ENCODE measurements around the gene TNIK.

The TNIK gene

GRCh38 chr3:171116365-171116764 lies 343.8 kb downstream of the TNIK start:
- no peaks in the 10 kb centered on the region for H3K4me1 ChIP-seq (ENCODE audit: control insufficient read depth, insufficient read depth, low read depth, low read length)
- no peak overlapping the region for H2BK15ac ChIP-seq (ENCODE audit: low read depth, poor library complexity, severe bottlenecking)
- H3K36me3 ChIP-seq (ENCODE audit: control insufficient read depth in 1 of 2, insufficient read depth in 2 of 2, low read depth in 1 of 2, low read length in 2 of 2): peaks cover 0 to 9% of the 10 kb centered on the region in 2 experiments
- no peak overlapping the region for H2BK12ac ChIP-seq (ENCODE audit: low read length in 2 of 2)
- H3K27me3 ChIP-seq (ENCODE audit: control insufficient read depth in 1 of 2, insufficient read depth in 1 of 2, low read length in 2 of 2): no peaks in the 10 kb centered on the region
- H4K91ac ChIP-seq (ENCODE audit: low read length): no peak overlapping the region
- H3K14ac ChIP-seq (ENCODE audit: low read length in 2 of 2): no peak overlapping the region
- no peak overlapping the region for H3K18ac ChIP-seq (ENCODE audit: low read depth in 1 of 2, low read length in 2 of 2)
- H2BK5ac ChIP-seq (ENCODE audit: low read depth, low read length, poor library complexity, severe bottlenecking): no peak overlapping the region
- no peak overlapping the region for H3K4me3 ChIP-seq (ENCODE audit: insufficient read depth in 1 of 2, low read depth in 1 of 2, low read length in 2 of 2)
- H3K9ac ChIP-seq (ENCODE audit: low read length): no peak overlapping the region
- no peak overlapping the region for H3K4ac ChIP-seq (ENCODE audit: low read depth in 1 of 2, low read length in 2 of 2)
- no peaks in the 10 kb centered on the region for H3K9me3 ChIP-seq (ENCODE audit: control insufficient read depth, low read length)
- H4K8ac ChIP-seq (ENCODE audit: low read length): no peak overlapping the region
- no peak overlapping the region for H2AK5ac ChIP-seq (ENCODE audit: low read length, severe bottlenecking)
- H2AFZ ChIP-seq (ENCODE audit: low read depth, low read length): no peak overlapping the region
- no peak overlapping the region for H3K23ac ChIP-seq (ENCODE audit: low read length in 2 of 2)
- H3K79me1 ChIP-seq (replicated peaks; ENCODE audit: low read length, poor library complexity, severe bottlenecking): no peaks in the 10 kb centered on the region
- no peak overlapping the region for H3K27ac ChIP-seq (ENCODE audit: low read length, poor library complexity, severe bottlenecking)
- H2BK120ac ChIP-seq (ENCODE audit: low read depth, low read length): no peak overlapping the region
- no peak for DNase-seq
- H3K4me2 ChIP-seq (ENCODE audit: low read length, poor library complexity, severe bottlenecking): no peak overlapping the region

GRCh38 chr3:171115667-171116066 lies 344.5 kb downstream of the TNIK start:
- H3K18ac ChIP-seq (ENCODE audit: low read depth in 1 of 2, low read length in 2 of 2): no peak overlapping the region
- no peak overlapping the region for H3K14ac ChIP-seq (ENCODE audit: low read length in 2 of 2)
- H3K23ac ChIP-seq (ENCODE audit: low read length in 2 of 2): no peak overlapping the region
- DNase-seq: no peak
- H2BK120ac ChIP-seq (ENCODE audit: low read depth, low read length): no peak overlapping the region
- H3K79me1 ChIP-seq (replicated peaks; ENCODE audit: low read length, poor library complexity, severe bottlenecking): peaks cover 2% of the 10 kb centered on the region
- no peak overlapping the region for H3K4me2 ChIP-seq (ENCODE audit: low read length, poor library complexity, severe bottlenecking)
- H3K4me3 ChIP-seq (ENCODE audit: insufficient read depth in 1 of 2, low read depth in 1 of 2, low read length in 2 of 2): no peak overlapping the region
- H3K36me3 ChIP-seq (ENCODE audit: control insufficient read depth in 1 of 2, insufficient read depth in 2 of 2, low read depth in 1 of 2, low read length in 2 of 2): peaks cover under 1 to 12% of the 10 kb centered on the region in 2 experiments
- H3K9ac ChIP-seq (ENCODE audit: low read length): peak overlapping the region; percentile 24
- no peaks in the 10 kb centered on the region for H3K9me3 ChIP-seq (ENCODE audit: control insufficient read depth, low read length)
- H2BK5ac ChIP-seq (ENCODE audit: low read depth, low read length, poor library complexity, severe bottlenecking): no peak overlapping the region
- no peak overlapping the region for H3K4ac ChIP-seq (ENCODE audit: low read depth in 1 of 2, low read length in 2 of 2)
- H4K91ac ChIP-seq (ENCODE audit: low read length): no peak overlapping the region
- no peak overlapping the region for H2AFZ ChIP-seq (ENCODE audit: low read depth, low read length)
- no peak overlapping the region for H2AK5ac ChIP-seq (ENCODE audit: low read length, severe bottlenecking)
- no peaks in the 10 kb centered on the region for H3K27me3 ChIP-seq (ENCODE audit: control insufficient read depth in 1 of 2, insufficient read depth in 1 of 2, low read length in 2 of 2)
- no peak overlapping the region for H3K27ac ChIP-seq (ENCODE audit: low read length, poor library complexity, severe bottlenecking)
- no peak overlapping the region for H4K8ac ChIP-seq (ENCODE audit: low read length)
- no peak overlapping the region for H2BK15ac ChIP-seq (ENCODE audit: low read depth, poor library complexity, severe bottlenecking)
- H2BK12ac ChIP-seq (ENCODE audit: low read length in 2 of 2): no peak overlapping the region
- H3K4me1 ChIP-seq (ENCODE audit: control insufficient read depth, insufficient read depth, low read depth, low read length): no peaks in the 10 kb centered on the region
- 96% methylated on average over 2 of the region's 2 CpGs for WGBS

GRCh38 chr3:171113716-171114115 lies 346.5 kb downstream of the TNIK start:
- Histone ChIP-seq H3K4me2 (ENCODE audit: low read length, poor library complexity, severe bottlenecking) (no peak overlapping the region), H3K18ac (ENCODE audit: low read depth in 1 of 2, low read length in 2 of 2) (peak overlapping the region in 1 of 2 experiments; percentile 34), H3K9me3 (ENCODE audit: control insufficient read depth, low read length) (no peaks in the 10 kb centered on the region), H2BK12ac (ENCODE audit: low read length in 2 of 2) (no peak overlapping the region), H3K4me1 (ENCODE audit: control insufficient read depth, insufficient read depth, low read depth, low read length) (no peaks in the 10 kb centered on the region), H3K4me3 (ENCODE audit: insufficient read depth in 1 of 2, low read depth in 1 of 2, low read length in 2 of 2) (no peak overlapping the region), H3K4ac (ENCODE audit: low read depth in 1 of 2, low read length in 2 of 2) (no peak overlapping the region), H4K91ac (ENCODE audit: low read length) (no peak overlapping the region), H3K79me1 (replicated peaks; ENCODE audit: low read length, poor library complexity, severe bottlenecking) (peaks cover 2% of the 10 kb centered on the region), H3K23ac (ENCODE audit: low read length in 2 of 2) (no peak overlapping the region), H2BK120ac (ENCODE audit: low read depth, low read length) (no peak overlapping the region), H2BK5ac (ENCODE audit: low read depth, low read length, poor library complexity, severe bottlenecking) (no peak overlapping the region), H3K36me3 (ENCODE audit: control insufficient read depth in 1 of 2, insufficient read depth in 2 of 2, low read depth in 1 of 2, low read length in 2 of 2) (peaks cover 7 to 15% of the 10 kb centered on the region in 2 experiments), H4K8ac (ENCODE audit: low read length) (no peak overlapping the region), H3K9ac (ENCODE audit: low read length) (no peak overlapping the region), H2BK15ac (ENCODE audit: low read depth, poor library complexity, severe bottlenecking) (no peak overlapping the region), H2AK5ac (ENCODE audit: low read length, severe bottlenecking) (no peak overlapping the region), H3K27ac (ENCODE audit: low read length, poor library complexity, severe bottlenecking) (no peak overlapping the region), H3K14ac (ENCODE audit: low read length in 2 of 2) (no peak overlapping the region), H2AFZ (ENCODE audit: low read depth, low read length) (no peak overlapping the region), H3K27me3 (ENCODE audit: control insufficient read depth in 1 of 2, insufficient read depth in 1 of 2, low read length in 2 of 2) (no peaks in the 10 kb centered on the region)
- no peak for DNase-seq
- WGBS: 65% methylated on average over 2 of the region's 3 CpGs

- H3K18ac ChIP-seq (ENCODE audit: low read depth in 1 of 2, low read length in 2 of 2): no peak overlapping the region
- H2BK12ac ChIP-seq (ENCODE audit: low read length in 2 of 2): no peak overlapping the region
- peaks cover 2% of the 10 kb centered on the region for H3K79me1 ChIP-seq (replicated peaks; ENCODE audit: low read length, poor library complexity, severe bottlenecking)
- no peaks in the 10 kb centered on the region for H3K4me1 ChIP-seq (ENCODE audit: control insufficient read depth, insufficient read depth, low read depth, low read length)
- H2BK120ac ChIP-seq (ENCODE audit: low read depth, low read length): no peak overlapping the region
- no peak overlapping the region for H2AFZ ChIP-seq (ENCODE audit: low read depth, low read length)
- no peak overlapping the region for H3K4me2 ChIP-seq (ENCODE audit: low read length, poor library complexity, severe bottlenecking)
- no peak overlapping the region for H3K27ac ChIP-seq (ENCODE audit: low read length, poor library complexity, severe bottlenecking)
- peak overlapping the region; percentile 56 for H2AK5ac ChIP-seq (ENCODE audit: low read length, severe bottlenecking)
- no peak overlapping the region for H4K8ac ChIP-seq (ENCODE audit: low read length)
- no peak overlapping the region for H3K4me3 ChIP-seq (ENCODE audit: insufficient read depth in 1 of 2, low read depth in 1 of 2, low read length in 2 of 2)
- H3K14ac ChIP-seq (ENCODE audit: low read length in 2 of 2): no peak overlapping the region
- H3K4ac ChIP-seq (ENCODE audit: low read depth in 1 of 2, low read length in 2 of 2): no peak overlapping the region
- no peak overlapping the region for H2BK5ac ChIP-seq (ENCODE audit: low read depth, low read length, poor library complexity, severe bottlenecking)
- no peaks in the 10 kb centered on the region for H3K9me3 ChIP-seq (ENCODE audit: control insufficient read depth, low read length)
- no peak overlapping the region for H3K23ac ChIP-seq (ENCODE audit: low read length in 2 of 2)
- no peak overlapping the region for H2BK15ac ChIP-seq (ENCODE audit: low read depth, poor library complexity, severe bottlenecking)
- H4K91ac ChIP-seq (ENCODE audit: low read length): peak overlapping the region; percentile 3
- H3K9ac ChIP-seq (ENCODE audit: low read length): no peak overlapping the region
- H3K27me3 ChIP-seq (ENCODE audit: control insufficient read depth in 1 of 2, insufficient read depth in 1 of 2, low read length in 2 of 2): no peaks in the 10 kb centered on the region
- DNase-seq: no peak
- 94% methylated on average over 2 of the region's 4 CpGs for WGBS
- H3K36me3 ChIP-seq (ENCODE audit: control insufficient read depth in 1 of 2, insufficient read depth in 2 of 2, low read depth in 1 of 2, low read length in 2 of 2): peaks cover 7 to 15% of the 10 kb centered on the region in 2 experiments
Observed at GRCh38 chr3:171110715-171111114, 349.5 kb downstream of the TNIK start.
